Right ventricle myocardium inferior (tissue), 1 donor: Measurements from ENCODE around the gene ZNF568. TPM values are rescaled to one million over a fixed set of nuclear protein-coding genes. Genes with fewer than 3 reads are reported as not detected.
A peak's percentile ranks its signal among the peaks of the same experiment; 100 is the strongest.

Experiments
- ATAC-seq: fragments of 200-7000 bp; cut with Tn5 transposase; one replicate; pipeline ENCODE4 v1.9.1; 2020; ENCODE audit warnings: mild to moderate bottlenecking, moderate library complexity
- DNase-seq: peaks from one replicate; pipeline ENCODE4 v3.0.0; 2021; ENCODE audit errors: missing footprints
- intact Hi-C: fragments of 100-400 bp; cut with DNase I; formaldehyde crosslinking; loops from one replicate; pipeline ENCODE4 v1.11.0; 2022
- long read RNA-seq: library from polyadenylated mRNA; unstranded; transcript quantifications from one replicate; pipeline ENCODE4 v2.0.0, GENCODE V29; 2021
- total RNA-seq: library from RNA; stranded (reverse); fragmentation: NEBNext Ultra II Directional; extraction: Animal tissue kit (Norgen Biotek cat#: 25700); gene quantifications from one replicate; pipeline ENCODE4 v1.2.1, GENCODE V29; 2021
- donor health status: DM: no; HTN: yes; CAD: no; lungs with severe emphysema.

The ZNF568 gene
- 7.7 TPM for total RNA-seq
- long read RNA-seq, partial matches to known transcripts, result 0 of 4 reads
- long read RNA-seq, other reads (novel, unspliced or antisense), result 1 of 4 reads

GRCh38 chr19:36915992-36916830, at the start of gene ZNF568, which contains the start of gene ZNF829:
Gene ZNF568 (plus strand): TSS chr19:36916332. CDS start chr19:36922771, 6,439 bp downstream.
Gene ZNF829 (minus strand): TSS chr19:36916291. CDS start chr19:36915167, 1,124 bp downstream.
- peak; percentile 98 for ATAC-seq
- intact Hi-C loops, result loop anchor here (2.0 to 10.0 kb wide), 4 partner anchors 56 to 455 kb away; partner anchors contain the start of genes ZNF260, ZNF420 and ZNF527
- DNase-seq, result peak; percentile 95

GRCh38 chr19:36876993-36877938, 38.9 kb upstream of the ZNF568 start:
- DNase-seq (no peak), ATAC-seq (no peak)
- intact Hi-C loops, result no loop called here

- intact Hi-C loops, result no loop called here
- DNase-seq (no peak), ATAC-seq (no peak)
Observed at GRCh38 chr19:36891768-36892357, 24.3 kb upstream of the ZNF568 start.

GRCh38 chr19:36894849-36895383, 21.2 kb upstream of the ZNF568 start:
- no peak for DNase-seq
- no peak for ATAC-seq
- intact Hi-C loops, result no loop called here

GRCh38 chr19:36898422-36898821, 17.7 kb upstream of the ZNF568 start:
- intact Hi-C loops, result no loop called here
- no peak for ATAC-seq
- no peak for DNase-seq

GRCh38 chr19:36916991-36917390, 859 bp downstream of the ZNF568 start:
- intact Hi-C loops, result loop anchor here (2.0 to 10.0 kb wide), 4 partner anchors 55 to 454 kb away; partner anchors contain the start of genes ZNF260, ZNF420 and ZNF527
- ATAC-seq (no peak), DNase-seq (no peak)

GRCh38 chr19:36918090-36918489, 2.0 kb downstream of the ZNF568 start:
- ATAC-seq, result no peak
- no peak for DNase-seq
- intact Hi-C loops, result loop anchor here (5.0 to 10.0 kb wide), 2 partner anchors 54 to 157 kb away; partner anchors contain the start of gene ZNF420

GRCh38 chr19:36931684-36932083, 15.6 kb downstream of the ZNF568 start:
- no peak for DNase-seq
- ATAC-seq, result no peak
- intact Hi-C loops, result no loop called here

- no peak for ATAC-seq
- DNase-seq, result no peak
- intact Hi-C loops, result no loop called here
Observed at GRCh38 chr19:36939153-36939552, 23.0 kb downstream of the ZNF568 start.

GRCh38 chr19:36950335-36951119, 34.4 kb downstream of the ZNF568 start:
- ATAC-seq (no peak), DNase-seq (no peak)
- intact Hi-C loops, result no loop called here

GRCh38 chr19:36962346-36962745, 46.2 kb downstream of the ZNF568 start:
- intact Hi-C loops, result no loop called here
- no peak for ATAC-seq
- no peak for DNase-seq

GRCh38 chr19:36963280-36963679, 47.1 kb downstream of the ZNF568 start:
- intact Hi-C loops, result no loop called here
- no peak for ATAC-seq
- DNase-seq, result no peak

- intact Hi-C loops, result loop anchor here (5.0 to 10.0 kb wide), 3 partner anchors 55 to 245 kb away; partner anchors contain the start of genes ZNF383, ZNF420, ZNF568 and ZNF829
- peak; percentile 68 for DNase-seq
- no peak for ATAC-seq
Observed at GRCh38 chr19:36972571-36972970, 56.4 kb downstream of the ZNF568 start.

- ATAC-seq (peak; percentile 99), DNase-seq (peak; percentile 91)
- intact Hi-C loops, result loop anchor here (5.0 to 10.0 kb wide), 3 partner anchors 56 to 244 kb away; partner anchors contain the start of genes ZNF383, ZNF420, ZNF568 and ZNF829
Observed at GRCh38 chr19:36973021-36973843, 57.1 kb downstream of the ZNF568 start.

GRCh38 chr19:36973844-36974195, 57.7 kb downstream of the ZNF568 start:
- intact Hi-C loops, result loop anchor here (5.0 to 10.0 kb wide), 3 partner anchors 57 to 243 kb away; partner anchors contain the start of genes ZNF383, ZNF420, ZNF568 and ZNF829
- ATAC-seq (no peak), DNase-seq (no peak)

GRCh38 chr19:36986131-36986530, 70.0 kb downstream of the ZNF568 start:
- ATAC-seq (no peak), DNase-seq (no peak)
- intact Hi-C loops, result no loop called here

- intact Hi-C loops, result no loop called here
- no peak for ATAC-seq
Observed at GRCh38 chr19:36986601-36987000, 70.5 kb downstream of the ZNF568 start.

More at GRCh38 chr19:36986601-36987000, 70.5 kb downstream of the ZNF568 start:
- no peak for DNase-seq
